Fibroblast of skin of right quadriceps (primary cell): ENCODE results near the gene PPP2R3C.
"Not testable (repeated sequence)": the region's sequence is repeated elsewhere in the genome, so short reads cannot be mapped to it uniquely, and the experiment has no call there.

Experiments used
- DNase-seq: peaks from one replicate; pipeline ENCODE4 v3.0.0-alpha.2; 2013

PPP2R3C gene

GRCh38 chr14:35123388-35123703, 1.6 kb upstream of the PPP2R3C start:
- DNase-seq, result no peak

GRCh38 chr14:35122696-35123387, 1.1 kb upstream of the PPP2R3C start:
- no peak for DNase-seq

GRCh38 chr14:35121026-35121886, 534 bp downstream of the PPP2R3C start:
- DNase-seq, result peak; percentile 15

GRCh38 chr14:35117112-35117511, 4.7 kb downstream of the PPP2R3C start:
- no peak for DNase-seq

GRCh38 chr14:35116242-35116641, 5.5 kb downstream of the PPP2R3C start:
- no peak for DNase-seq

GRCh38 chr14:35114036-35114435, 7.8 kb downstream of the PPP2R3C start:
- peak; percentile 21 for DNase-seq

GRCh38 chr14:35113308-35113950, 8.4 kb downstream of the PPP2R3C start:
- no peak for DNase-seq

GRCh38 chr14:35112641-35113040, 9.1 kb downstream of the PPP2R3C start:
- DNase-seq, result no peak

GRCh38 chr14:35107866-35108265, 13.9 kb downstream of the PPP2R3C start:
- no peak for DNase-seq

GRCh38 chr14:35094645-35095044, 27.1 kb downstream of the PPP2R3C start:
- not testable (repeated sequence) for DNase-seq

GRCh38 chr14:35088514-35088913, 33.3 kb downstream of the PPP2R3C start:
- DNase-seq, result no peak

- DNase-seq, result no peak
These were observed 36.3 kb downstream of the PPP2R3C start for GRCh38 chr14:35085441-35085840.

GRCh38 chr14:35083530-35084150, 38.1 kb downstream of the PPP2R3C start:
- DNase-seq, result no peak

GRCh38 chr14:35079742-35080141, 42.0 kb downstream of the PPP2R3C start:
- no peak for DNase-seq

- DNase-seq, result no peak
These were observed 43.7 kb downstream of the PPP2R3C start for GRCh38 chr14:35078082-35078481.

- DNase-seq, result no peak
These were observed 48.3 kb downstream of the PPP2R3C start for GRCh38 chr14:35073486-35073885.

GRCh38 chr14:35072226-35072625, 49.6 kb downstream of the PPP2R3C start:
- DNase-seq, result no peak

GRCh38 chr14:35068238-35069012, 53.4 kb downstream of the PPP2R3C start:
- no peak for DNase-seq

GRCh38 chr14:35065731-35066130, 56.1 kb downstream of the PPP2R3C start:
- DNase-seq, result not testable (repeated sequence)

- not testable (repeated sequence) for DNase-seq
These were observed 60.5 kb downstream of the PPP2R3C start for GRCh38 chr14:35061113-35061791.

- DNase-seq, result no peak
These were observed 69.2 kb downstream of the PPP2R3C start for GRCh38 chr14:35052637-35053036.

GRCh38 chr14:35051796-35052195, 70.0 kb downstream of the PPP2R3C start:
- no peak for DNase-seq
